NCI-H526 treated with DMSO at 0.1 percent for 48 hours (cell line): ENCODE measurements around the gene TM2D3.

Experiments
- DNase-seq: peaks from one replicate; lab custom pipeline; 2025; lab: John Stamatoyannopoulos, UW

Gene TM2D3

GRCh38 chr15:101623367-101624304 is 28.5 kb downstream of the TM2D3 start:
- no peak for DNase-seq

- DNase-seq, result no peak
These were observed 30.2 kb downstream of the TM2D3 start for GRCh38 chr15:101621961-101622360.

- DNase-seq, result no peak
These were observed 31.5 kb downstream of the TM2D3 start for GRCh38 chr15:101620671-101621070.

GRCh38 chr15:101619615-101619865 is 32.6 kb downstream of the TM2D3 start:
- no peak for DNase-seq

- DNase-seq, result no peak
These were observed 33.1 kb downstream of the TM2D3 start for GRCh38 chr15:101618851-101619614.

- no peak for DNase-seq
These were observed 34.1 kb downstream of the TM2D3 start for GRCh38 chr15:101618076-101618475.

- no peak for DNase-seq
These were observed 34.7 kb downstream of the TM2D3 start for GRCh38 chr15:101617390-101617965.

GRCh38 chr15:101615986-101616848 is 36.0 kb downstream of the TM2D3 start:
- DNase-seq, result peak; percentile 36

GRCh38 chr15:101615414-101615985 is 36.7 kb downstream of the TM2D3 start:
- no peak for DNase-seq

GRCh38 chr15:101614761-101615160 is 37.4 kb downstream of the TM2D3 start:
- DNase-seq, result no peak

- no peak for DNase-seq
These were observed 38.1 kb downstream of the TM2D3 start for GRCh38 chr15:101614001-101614585.

GRCh38 chr15:101613130-101614000 is 38.8 kb downstream of the TM2D3 start:
- peak; percentile 11 for DNase-seq

- DNase-seq, result no peak
These were observed 39.5 kb downstream of the TM2D3 start for GRCh38 chr15:101612676-101613075.

- no peak for DNase-seq
These were observed 40.4 kb downstream of the TM2D3 start for GRCh38 chr15:101611580-101612299.

- no peak for DNase-seq
These were observed 41.2 kb downstream of the TM2D3 start for GRCh38 chr15:101611007-101611406.

GRCh38 chr15:101610611-101611000 is 41.6 kb downstream of the TM2D3 start:
- no peak for DNase-seq

GRCh38 chr15:101609742-101610610 is 42.2 kb downstream of the TM2D3 start:
- no peak for DNase-seq

GRCh38 chr15:101608201-101608600 is 44.0 kb downstream of the TM2D3 start:
- no peak for DNase-seq

GRCh38 chr15:101607108-101607507 is 45.1 kb downstream of the TM2D3 start:
- DNase-seq, result no peak
